ENCODE measurements around the gene PRIM2.
"Not testable (repeated sequence)": the region's sequence is repeated elsewhere in the genome, so short reads cannot be mapped to it uniquely, and the experiment has no call there.

Gene PRIM2

DNA sequence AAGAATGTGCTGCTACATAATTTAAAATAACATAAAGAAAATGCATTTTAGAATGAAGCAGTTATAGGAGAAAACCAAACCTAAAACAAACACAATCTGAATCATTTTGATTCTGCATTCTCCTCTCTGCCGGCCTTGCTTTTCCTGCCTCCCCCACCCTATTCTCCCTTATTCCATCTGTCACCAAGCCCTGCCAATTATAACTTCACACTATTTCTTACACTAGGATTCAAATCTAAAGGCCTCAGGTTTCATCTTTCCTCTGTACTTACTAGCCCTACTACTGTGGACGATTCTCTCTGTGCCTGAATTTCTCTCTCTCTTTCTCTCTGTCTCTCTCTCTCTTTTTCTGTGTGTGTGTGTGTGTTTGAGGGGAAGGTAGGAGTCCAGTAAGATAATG, 18.7 kb upstream of the PRIM2 start:
- no peak for DNase-seq
- no peaks in the 10 kb centered on the region for H3K9me3 Mint-ChIP-seq
- no peak overlapping the region for H3K4me3 Mint-ChIP-seq
- no peak overlapping the region for H3K27ac Mint-ChIP-seq
- H3K36me3 Mint-ChIP-seq (ENCODE audit: insufficient read depth) = no peaks in the 10 kb centered on the region
- no peak for ATAC-seq (replicated peaks)
- no peaks in the 10 kb centered on the region for H3K4me1 Mint-ChIP-seq (ENCODE audit: low read depth in 2 of 2)
- peaks cover 0 to 8% of the 10 kb centered on the region in 2 donors for H3K27me3 Mint-ChIP-seq

DNA sequence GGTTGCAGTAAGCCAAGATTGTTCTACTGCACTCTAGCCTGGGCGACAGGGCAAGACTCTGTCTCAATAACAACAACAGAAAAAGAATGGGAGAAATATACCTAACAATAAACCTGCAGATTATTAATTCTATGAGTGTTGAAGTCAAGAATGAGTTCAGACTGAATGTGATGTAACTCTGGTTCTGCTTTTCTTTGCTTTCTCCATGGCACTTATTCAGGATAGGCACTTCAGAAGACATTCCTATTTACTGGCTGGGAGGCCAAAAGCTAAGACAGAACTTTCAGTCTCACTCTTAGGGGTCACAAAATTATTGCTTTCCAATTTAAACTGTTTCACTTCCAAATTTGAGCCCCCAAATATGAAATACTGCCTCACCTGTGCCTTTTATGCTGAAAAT, 15.7 kb upstream of the PRIM2 start:
- Mint-ChIP-seq H3K27ac (no peak overlapping the region), H3K9me3 (no peaks in the 10 kb centered on the region), H3K4me3 (no peak overlapping the region), H3K4me1 (ENCODE audit: low read depth in 2 of 2) (no peaks in the 10 kb centered on the region), H3K27me3 (peaks cover 6 to 28% of the 10 kb centered on the region in 2 donors), H3K36me3 (ENCODE audit: insufficient read depth) (no peaks in the 10 kb centered on the region)
- DNase-seq = no peak
- ATAC-seq (replicated peaks) = no peak

GRCh38 chr6:57302477-57302876, 15.0 kb upstream of the PRIM2 start:
- Mint-ChIP-seq H3K4me3 (no peak overlapping the region), H3K4me1 (ENCODE audit: low read depth in 2 of 2) (no peaks in the 10 kb centered on the region), H3K9me3 (no peaks in the 10 kb centered on the region), H3K27ac (no peak overlapping the region), H3K27me3 (peaks cover 8 to 32% of the 10 kb centered on the region in 2 donors), H3K36me3 (ENCODE audit: insufficient read depth) (no peaks in the 10 kb centered on the region)
- DNase-seq = no peak
- no peak for ATAC-seq (replicated peaks)

DNA sequence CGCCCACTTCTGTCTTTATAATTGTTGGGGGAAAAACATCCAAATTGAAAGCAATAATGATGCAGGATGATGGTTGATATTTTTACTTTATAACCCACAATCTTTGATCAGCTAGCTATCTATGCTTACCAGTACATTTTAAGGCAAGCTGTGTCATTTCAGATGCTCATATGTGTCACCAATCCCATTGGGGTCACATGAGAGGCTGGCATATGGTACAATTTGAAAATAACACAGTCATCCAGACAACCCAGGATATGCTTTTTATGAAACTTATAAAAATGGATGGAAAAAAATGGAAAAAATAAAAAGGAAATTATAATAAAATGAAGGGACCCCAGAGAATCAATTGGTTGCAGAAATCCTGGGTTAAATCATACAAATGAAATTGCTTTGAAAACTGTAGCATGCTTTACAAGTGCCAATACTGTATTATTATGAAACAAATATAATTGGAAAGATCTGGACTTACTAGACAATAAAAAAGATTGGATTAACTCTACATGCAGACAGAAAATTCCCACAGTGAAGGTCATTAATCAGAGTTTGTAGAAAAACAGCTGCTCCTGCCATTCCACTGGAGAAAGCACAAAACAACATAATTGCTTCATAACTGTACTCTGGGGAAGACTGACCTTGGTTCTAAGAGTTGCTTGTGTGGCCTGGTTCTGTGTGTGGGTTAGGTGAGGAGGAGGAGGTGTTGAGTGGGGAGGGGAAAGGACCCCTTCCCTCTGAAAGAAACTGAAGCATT, 13.3 kb upstream of the PRIM2 start:
- no peaks in the 10 kb centered on the region for H3K9me3 Mint-ChIP-seq
- peaks cover 17 to 41% of the 10 kb centered on the region in 2 donors for H3K27me3 Mint-ChIP-seq
- H3K36me3 Mint-ChIP-seq (ENCODE audit: insufficient read depth) = no peaks in the 10 kb centered on the region
- H3K27ac Mint-ChIP-seq = no peak overlapping the region
- no peak for ATAC-seq (replicated peaks)
- H3K4me1 Mint-ChIP-seq (ENCODE audit: low read depth in 2 of 2) = no peaks in the 10 kb centered on the region
- H3K4me3 Mint-ChIP-seq = no peak overlapping the region
- DNase-seq = no peak

DNA sequence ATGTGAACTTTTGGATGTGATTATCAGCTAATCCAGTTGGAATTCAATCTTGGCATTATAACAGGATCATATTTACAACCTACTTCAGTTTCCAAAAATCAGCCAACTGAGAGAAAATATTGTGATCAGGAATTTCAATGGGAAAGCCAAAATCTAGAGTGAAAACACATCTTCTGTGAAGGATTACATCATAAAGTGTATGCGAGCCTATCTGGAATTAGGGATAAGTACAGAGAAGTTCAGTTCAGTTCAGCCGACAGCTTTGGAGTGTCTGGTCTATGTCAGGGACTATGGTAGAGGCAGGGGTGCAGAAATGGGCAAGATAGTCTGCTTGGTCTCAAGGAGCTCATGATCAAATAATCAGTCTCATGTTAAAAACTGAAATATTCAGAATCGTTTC, 12.3 kb upstream of the PRIM2 start:
- H3K36me3 Mint-ChIP-seq (ENCODE audit: insufficient read depth) = no peaks in the 10 kb centered on the region
- no peaks in the 10 kb centered on the region for H3K4me1 Mint-ChIP-seq (ENCODE audit: low read depth in 2 of 2)

GRCh38 chr6:57305761-57306160, 11.7 kb upstream of the PRIM2 start:
- no peak for ATAC-seq (replicated peaks)
- DNase-seq = no peak

More for the DNA sequence above, 12.3 kb upstream of the PRIM2 start:
- Mint-ChIP-seq H3K9me3 (no peaks in the 10 kb centered on the region), H3K4me3 (no peak overlapping the region), H3K27ac (no peak overlapping the region), H3K27me3 (peaks cover 17 to 34% of the 10 kb centered on the region in 2 donors)
- ATAC-seq (replicated peaks) (no peak), DNase-seq (no peak)

DNA sequence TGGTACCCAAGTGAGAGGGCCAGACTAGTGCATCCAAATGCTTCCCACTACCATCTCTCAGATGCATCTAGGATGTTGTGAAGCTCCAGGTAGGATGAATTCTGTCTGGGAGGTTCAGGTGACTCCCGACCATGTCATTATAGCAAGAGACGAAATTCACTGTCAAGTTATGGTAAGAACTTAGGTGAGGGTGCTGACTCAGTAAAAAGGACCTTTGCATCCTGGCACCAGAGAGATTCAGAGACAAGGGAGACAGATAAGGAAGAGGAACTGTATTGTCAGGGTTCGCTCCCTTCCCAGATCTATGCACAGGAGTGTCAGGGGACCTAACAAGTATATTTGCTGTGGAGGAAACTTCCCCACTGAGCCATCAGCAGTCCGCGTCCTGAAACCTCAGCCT, 11.2 kb upstream of the PRIM2 start:
- H3K9me3 Mint-ChIP-seq = no peaks in the 10 kb centered on the region
- DNase-seq = no peak
- no peak for ATAC-seq (replicated peaks)
- no peak overlapping the region for H3K4me3 Mint-ChIP-seq
- H3K36me3 Mint-ChIP-seq (ENCODE audit: insufficient read depth) = no peaks in the 10 kb centered on the region
- no peaks in the 10 kb centered on the region for H3K4me1 Mint-ChIP-seq (ENCODE audit: low read depth in 2 of 2)
- no peak overlapping the region for H3K27ac Mint-ChIP-seq
- peaks cover 17 to 34% of the 10 kb centered on the region in 2 donors for H3K27me3 Mint-ChIP-seq

More at GRCh38 chr6:57305761-57306160, 11.7 kb upstream of the PRIM2 start:
- Mint-ChIP-seq H3K27me3 (peaks cover 17 to 34% of the 10 kb centered on the region in 2 donors), H3K36me3 (ENCODE audit: insufficient read depth) (no peaks in the 10 kb centered on the region), H3K9me3 (no peaks in the 10 kb centered on the region), H3K4me3 (no peak overlapping the region), H3K27ac (no peak overlapping the region), H3K4me1 (ENCODE audit: low read depth in 2 of 2) (no peaks in the 10 kb centered on the region)

DNA sequence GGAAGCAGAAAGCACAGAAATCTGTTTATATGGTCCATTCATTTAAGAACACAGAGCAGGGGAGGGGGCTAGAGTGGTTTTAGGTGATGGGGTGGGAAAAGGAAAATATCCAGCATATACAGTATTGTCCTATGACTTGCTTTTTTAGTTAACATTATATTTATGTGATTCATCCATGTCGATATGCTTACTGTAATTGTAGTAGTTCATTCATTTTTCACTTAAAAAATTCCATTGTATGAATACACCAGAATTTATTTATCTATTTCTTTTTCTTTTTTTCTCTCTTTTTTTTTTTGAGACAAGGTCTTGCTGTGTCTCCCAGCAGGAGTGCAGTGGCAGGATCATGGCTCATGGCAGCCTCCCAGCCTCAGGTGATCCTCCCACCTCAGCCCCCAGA, 9.6 kb upstream of the PRIM2 start:
- H3K36me3 Mint-ChIP-seq (ENCODE audit: insufficient read depth) = no peaks in the 10 kb centered on the region
- no peaks in the 10 kb centered on the region for H3K4me1 Mint-ChIP-seq (ENCODE audit: low read depth in 2 of 2)
- H3K4me3 Mint-ChIP-seq = no peak overlapping the region
- ATAC-seq (replicated peaks) = no peak
- peaks cover 18 to 41% of the 10 kb centered on the region in 2 donors for H3K27me3 Mint-ChIP-seq
- H3K9me3 Mint-ChIP-seq = no peaks in the 10 kb centered on the region
- H3K27ac Mint-ChIP-seq = no peak overlapping the region
- no peak for DNase-seq

- not testable (repeated sequence) for H3K27ac Mint-ChIP-seq; H3K36me3 Mint-ChIP-seq (ENCODE audit: insufficient read depth); DNase-seq; H3K4me1 Mint-ChIP-seq (ENCODE audit: low read depth in 2 of 2); ATAC-seq (replicated peaks); H3K9me3 Mint-ChIP-seq; H3K4me3 Mint-ChIP-seq
- H3K27me3 Mint-ChIP-seq = peaks cover 24 to 49% of the 10 kb centered on the region in 2 donors
These were observed 8.7 kb upstream of the PRIM2 start for GRCh38 chr6:57308755-57309154.

DNA sequence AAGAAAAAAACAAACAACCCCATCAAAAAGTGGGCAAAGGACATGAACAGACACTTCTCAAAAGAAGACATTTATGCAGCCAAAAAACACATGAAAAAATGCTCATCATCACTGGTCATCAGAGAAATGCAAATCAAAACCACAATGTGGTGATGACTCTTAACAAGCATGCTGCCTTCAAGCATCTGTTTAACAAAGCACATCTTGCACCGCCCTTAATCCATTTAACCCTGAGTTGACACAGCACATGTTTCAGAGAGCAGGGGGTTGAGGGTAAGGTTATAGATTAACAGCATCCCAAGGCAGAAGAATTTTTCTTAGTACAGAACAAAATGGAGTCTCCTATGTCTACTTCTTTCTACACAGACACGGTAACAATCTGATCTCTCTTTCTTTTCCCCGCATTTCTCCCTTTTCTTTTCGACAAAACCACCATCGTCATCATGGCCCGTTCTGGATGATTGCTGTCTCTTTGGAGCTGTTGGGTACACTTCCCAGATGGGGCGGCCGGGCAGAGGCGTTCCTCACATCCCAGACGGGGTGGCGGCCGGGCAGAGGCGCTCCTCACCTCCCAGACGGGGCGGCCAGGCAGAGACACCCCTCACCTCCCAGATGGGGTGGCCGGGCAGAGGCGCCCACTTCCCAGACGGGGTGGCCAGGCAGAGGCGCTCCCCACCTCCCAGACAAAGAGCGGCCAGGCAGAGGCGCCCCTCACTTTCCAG, 7.2 kb upstream of the PRIM2 start:
- not testable (repeated sequence) for ATAC-seq (replicated peaks); DNase-seq; H3K4me1 Mint-ChIP-seq (ENCODE audit: low read depth in 2 of 2); H3K4me3 Mint-ChIP-seq; H3K9me3 Mint-ChIP-seq; H3K36me3 Mint-ChIP-seq (ENCODE audit: insufficient read depth); H3K27ac Mint-ChIP-seq
- H3K27me3 Mint-ChIP-seq = peaks cover 24 to 38% of the 10 kb centered on the region in 2 donors

- Mint-ChIP-seq H3K27me3 (peaks cover 24 to 37% of the 10 kb centered on the region in 2 donors), H3K4me3 (no peak overlapping the region), H3K36me3 (ENCODE audit: insufficient read depth) (no peaks in the 10 kb centered on the region), H3K27ac (no peak overlapping the region), H3K4me1 (ENCODE audit: low read depth in 2 of 2) (no peaks in the 10 kb centered on the region), H3K9me3 (no peaks in the 10 kb centered on the region)
- no peak for DNase-seq
- ATAC-seq (replicated peaks) = no peak
These were observed 6.6 kb upstream of the PRIM2 start for GRCh38 chr6:57310817-57311157.

- peaks cover 19 to 30% of the 10 kb centered on the region in 2 donors for H3K27me3 Mint-ChIP-seq
- not testable (repeated sequence) for H3K4me3 Mint-ChIP-seq; H3K36me3 Mint-ChIP-seq (ENCODE audit: insufficient read depth); H3K27ac Mint-ChIP-seq; H3K9me3 Mint-ChIP-seq; DNase-seq; ATAC-seq (replicated peaks); H3K4me1 Mint-ChIP-seq (ENCODE audit: low read depth in 2 of 2)
These were observed 6.0 kb upstream of the PRIM2 start for GRCh38 chr6:57311300-57312003.

DNA sequence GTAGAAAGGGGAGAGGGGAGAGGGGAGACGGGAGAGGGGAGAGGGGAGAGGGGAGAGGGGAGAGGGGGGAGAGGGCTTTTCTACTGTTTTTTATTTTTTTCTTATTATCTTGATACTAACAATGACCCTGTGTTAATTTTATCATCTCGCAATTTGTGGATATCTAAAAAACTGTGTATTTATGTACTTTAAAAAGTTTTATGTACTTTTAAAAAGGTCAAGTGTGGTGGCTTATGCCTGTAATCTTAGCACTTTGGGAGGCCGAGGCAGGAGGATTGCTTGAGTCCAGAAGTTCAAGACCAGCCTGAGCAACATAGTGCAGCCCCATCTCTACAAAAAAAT, 5.5 kb upstream of the PRIM2 start:
- Mint-ChIP-seq H3K4me1 (ENCODE audit: low read depth in 2 of 2) (peaks cover 0 to 5% of the 10 kb centered on the region in 2 donors), H3K4me3 (no peak overlapping the region), H3K27ac (no peak overlapping the region), H3K9me3 (no peaks in the 10 kb centered on the region), H3K27me3 (peaks cover 18 to 28% of the 10 kb centered on the region in 2 donors), H3K36me3 (ENCODE audit: insufficient read depth) (peaks cover 3% of the 10 kb centered on the region)
- DNase-seq = no peak
- no peak for ATAC-seq (replicated peaks)

GRCh38 chr6:57313009-57313408, 4.4 kb upstream of the PRIM2 start:
- DNase-seq (no peak), ATAC-seq (replicated peaks) (no peak)
- H3K36me3 Mint-ChIP-seq (ENCODE audit: insufficient read depth) = peaks cover 3% of the 10 kb centered on the region
- H3K27ac Mint-ChIP-seq = no peak overlapping the region
- H3K4me1 Mint-ChIP-seq (ENCODE audit: low read depth in 2 of 2) = peaks cover 5 to 11% of the 10 kb centered on the region in 2 donors
- peaks cover 11 to 19% of the 10 kb centered on the region in 2 donors for H3K27me3 Mint-ChIP-seq
- no peak overlapping the region for H3K4me3 Mint-ChIP-seq
- H3K9me3 Mint-ChIP-seq = no peaks in the 10 kb centered on the region
